Iris pigment epithelial cell (primary cell): ENCODE data around the gene USP6NL.
"Not testable (repeated sequence)": the region's sequence is repeated elsewhere in the genome, so short reads cannot be mapped to it uniquely, and the experiment has no call there.

Source experiments
- DNase-seq: peaks from one replicate; pipeline ENCODE4 v3.0.0-alpha.2; 2011; ENCODE audit warnings: low read depth

The USP6NL gene

DNA sequence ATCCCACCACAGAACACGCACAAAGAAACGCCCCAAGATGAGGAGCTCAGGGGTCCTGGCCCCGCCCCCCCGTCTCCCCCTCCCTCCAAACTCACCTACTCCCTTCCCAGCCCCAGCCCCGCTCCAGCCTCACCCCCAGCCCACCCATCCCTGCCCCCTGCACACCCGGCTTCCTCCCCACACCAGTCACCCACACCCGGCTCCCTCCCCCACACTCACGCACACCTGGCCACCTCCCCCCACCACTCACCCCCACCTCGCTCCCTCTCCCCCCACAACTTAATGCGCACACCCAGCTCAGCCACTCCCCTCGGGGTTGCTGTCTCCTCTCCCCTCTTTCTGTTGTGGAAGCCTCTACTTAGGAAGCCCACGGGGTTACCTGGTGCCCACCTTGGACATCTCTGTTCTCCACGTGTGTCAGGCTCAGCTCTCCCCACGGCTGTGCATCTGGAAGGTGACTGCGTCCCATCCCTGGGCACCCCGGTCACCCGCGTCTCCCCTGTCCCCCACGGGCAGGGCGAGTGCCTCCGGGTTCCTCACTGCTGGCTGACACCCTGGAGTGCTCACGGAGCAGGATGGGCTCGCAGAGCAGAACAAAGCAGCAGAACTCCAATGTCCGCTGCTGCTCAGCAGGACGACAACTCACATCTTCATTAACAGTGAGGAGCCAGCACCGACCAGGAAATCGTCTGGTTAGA, 166.8 kb downstream of the USP6NL start:
- no peak for DNase-seq

GRCh38 chr10:11444155-11444530, 167.3 kb downstream of the USP6NL start:
- DNase-seq, result no peak

DNA sequence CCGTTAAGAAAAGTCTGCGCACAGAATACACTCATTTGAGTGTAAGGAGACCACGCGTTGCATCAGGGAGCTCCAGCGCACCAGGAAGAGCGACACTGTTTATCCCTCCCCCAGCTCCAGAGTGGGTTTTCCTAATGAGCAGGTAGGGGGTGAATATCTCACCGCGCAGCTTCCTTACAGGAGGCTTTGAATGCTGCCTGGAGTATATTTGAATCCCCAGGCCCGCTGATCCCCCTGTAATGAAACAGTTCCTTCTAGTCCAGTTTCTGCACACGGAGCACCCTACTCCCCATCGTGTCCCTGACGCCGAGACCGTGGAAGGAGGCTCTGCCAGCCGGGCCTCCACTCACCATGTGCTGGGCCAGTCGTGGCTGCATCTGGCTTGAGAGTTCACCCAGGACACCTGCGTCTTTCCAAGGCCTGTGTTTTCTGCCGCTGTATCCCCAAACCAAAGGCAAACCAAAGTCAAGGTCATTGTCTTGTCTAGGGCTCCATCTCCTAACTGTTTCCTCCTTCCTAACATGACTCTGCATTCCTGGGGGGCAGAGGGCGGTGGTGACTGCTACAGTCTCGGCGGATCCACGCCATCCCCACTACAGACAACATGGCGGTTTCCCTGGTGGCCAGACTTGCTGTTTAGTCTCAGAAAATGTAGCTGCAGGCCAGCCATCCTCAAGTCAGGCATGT, 167.8 kb downstream of the USP6NL start:
- DNase-seq, result no peak

- DNase-seq, result no peak
Measured at GRCh38 chr10:11442001-11442773, 169.3 kb downstream of the USP6NL start.

GRCh38 chr10:11441151-11441535, 170.3 kb downstream of the USP6NL start:
- no peak for DNase-seq

- DNase-seq, result no peak
Measured at GRCh38 chr10:11440250-11441150, 170.9 kb downstream of the USP6NL start.

DNA sequence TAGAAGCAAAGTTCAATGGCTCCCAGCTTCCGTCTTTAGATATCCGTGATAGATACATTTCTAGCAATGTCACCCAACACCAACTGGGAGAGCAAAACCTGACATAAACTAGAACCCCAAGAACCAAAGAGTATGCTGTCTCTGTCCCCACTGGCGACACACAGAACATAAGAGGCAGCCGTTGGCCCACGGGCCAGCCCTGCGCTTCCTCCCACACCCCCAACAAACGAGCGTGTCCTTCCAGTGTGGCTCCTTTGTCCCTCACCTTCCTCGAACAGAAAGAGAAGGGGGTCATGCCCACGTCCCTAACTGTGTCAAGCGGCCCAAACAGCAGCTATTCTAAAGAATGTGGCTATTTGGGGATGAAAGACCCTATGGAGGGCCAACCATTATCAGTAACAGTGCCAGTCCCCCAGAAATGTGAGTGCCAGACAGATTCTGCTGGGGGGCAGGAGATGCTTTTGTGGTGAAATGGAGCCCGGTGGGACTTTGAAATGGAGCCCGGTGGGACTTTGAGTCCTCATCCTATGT, 171.9 kb downstream of the USP6NL start:
- no peak for DNase-seq

GRCh38 chr10:11437391-11438142, 173.9 kb downstream of the USP6NL start:
- DNase-seq, result no peak

DNA sequence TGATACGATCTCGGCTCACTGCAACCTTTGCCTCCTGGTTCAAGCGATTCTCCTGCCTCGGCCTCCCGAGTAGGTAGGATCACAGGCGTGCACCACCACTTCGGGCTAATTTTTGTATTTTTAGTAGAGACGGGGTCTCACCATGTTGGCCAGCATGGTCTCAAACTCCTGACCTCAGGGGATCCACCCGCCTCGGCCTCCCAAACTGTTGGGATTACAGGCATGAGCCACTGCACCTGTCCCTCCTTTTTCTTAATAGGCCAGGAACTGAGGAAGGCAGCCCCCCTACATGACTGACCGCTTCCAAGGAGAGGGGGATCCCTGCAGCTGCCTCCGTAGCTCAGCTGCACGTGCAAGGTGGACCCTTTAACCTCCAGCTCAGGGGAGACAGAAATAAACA, 175.0 kb downstream of the USP6NL start:
- DNase-seq, result not testable (repeated sequence)

DNA sequence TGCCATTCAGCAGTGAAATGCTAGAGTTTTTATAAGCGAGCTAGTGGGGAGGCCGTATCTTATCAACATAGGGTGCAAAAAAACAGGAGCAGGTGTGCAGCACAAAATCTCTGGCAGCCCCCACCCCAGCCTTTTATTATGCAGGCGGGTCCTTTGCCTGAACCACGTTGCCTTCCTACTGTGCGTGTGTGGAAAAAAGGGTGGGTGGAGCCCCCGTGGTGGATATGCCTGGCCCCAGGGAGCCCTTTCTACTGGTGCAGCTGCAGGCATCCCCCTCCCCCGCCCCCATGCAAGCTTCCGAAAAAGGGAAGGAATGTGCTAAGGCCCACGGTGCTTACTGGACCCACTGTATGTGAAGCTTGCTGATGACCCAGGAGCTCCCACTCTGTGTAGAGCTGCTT, 175.9 kb downstream of the USP6NL start:
- DNase-seq, result no peak

DNA sequence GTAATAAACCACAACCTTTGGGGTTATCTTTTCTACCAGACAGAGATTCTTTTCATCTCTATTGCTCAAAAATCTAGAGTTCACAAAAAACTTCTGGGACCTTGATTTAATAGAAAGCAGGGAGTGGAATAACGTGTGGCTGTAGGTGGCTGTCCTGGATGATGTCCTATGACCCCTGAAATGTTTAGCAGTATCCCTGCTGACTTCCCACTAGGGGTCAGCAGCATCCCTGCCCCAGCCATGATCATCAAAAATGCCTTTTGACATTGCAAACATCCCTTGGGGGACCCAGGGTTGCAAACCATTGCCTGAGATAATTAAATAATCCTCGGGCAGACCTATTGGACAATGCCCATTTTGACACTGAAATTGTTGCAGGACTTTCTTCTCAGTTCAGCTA, 177.1 kb downstream of the USP6NL start:
- DNase-seq, result no peak

DNA sequence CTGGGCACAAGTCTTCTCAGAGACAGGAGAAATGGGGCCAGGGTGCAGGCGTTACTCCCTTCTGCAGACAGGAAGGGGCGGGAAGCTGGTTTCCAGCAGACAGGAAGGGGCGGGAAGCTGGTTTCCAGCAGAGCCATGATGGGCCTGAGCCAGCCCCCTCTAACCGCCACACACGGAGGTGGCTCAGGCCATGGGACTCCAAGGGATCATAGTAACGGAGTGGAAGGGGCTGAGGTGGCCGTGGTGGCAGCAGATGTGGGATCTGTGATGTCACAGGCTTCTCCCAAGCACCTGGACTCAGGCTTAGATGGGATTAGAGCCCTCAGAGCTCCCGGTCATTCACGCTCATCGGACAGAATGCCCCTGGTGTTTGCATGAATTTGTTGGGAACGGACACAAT, 177.8 kb downstream of the USP6NL start:
- no peak for DNase-seq

DNA sequence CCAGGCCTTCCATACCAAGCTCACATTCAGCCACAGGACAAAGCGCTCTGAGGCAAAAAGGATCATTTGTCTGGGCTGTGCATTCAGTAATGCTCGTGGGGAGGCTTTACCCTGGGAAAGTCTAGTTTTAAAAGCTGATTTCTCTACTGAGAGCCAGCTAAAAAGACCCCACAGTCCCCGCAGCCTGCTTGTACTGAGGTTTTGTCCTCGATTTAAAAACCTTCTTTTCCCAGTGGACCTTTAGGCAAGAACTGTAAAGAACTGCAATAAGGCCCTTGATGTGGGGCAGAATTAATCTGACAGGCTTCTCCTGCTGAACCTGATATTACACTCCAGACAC, 180.3 kb downstream of the USP6NL start:
- no peak for DNase-seq

DNA sequence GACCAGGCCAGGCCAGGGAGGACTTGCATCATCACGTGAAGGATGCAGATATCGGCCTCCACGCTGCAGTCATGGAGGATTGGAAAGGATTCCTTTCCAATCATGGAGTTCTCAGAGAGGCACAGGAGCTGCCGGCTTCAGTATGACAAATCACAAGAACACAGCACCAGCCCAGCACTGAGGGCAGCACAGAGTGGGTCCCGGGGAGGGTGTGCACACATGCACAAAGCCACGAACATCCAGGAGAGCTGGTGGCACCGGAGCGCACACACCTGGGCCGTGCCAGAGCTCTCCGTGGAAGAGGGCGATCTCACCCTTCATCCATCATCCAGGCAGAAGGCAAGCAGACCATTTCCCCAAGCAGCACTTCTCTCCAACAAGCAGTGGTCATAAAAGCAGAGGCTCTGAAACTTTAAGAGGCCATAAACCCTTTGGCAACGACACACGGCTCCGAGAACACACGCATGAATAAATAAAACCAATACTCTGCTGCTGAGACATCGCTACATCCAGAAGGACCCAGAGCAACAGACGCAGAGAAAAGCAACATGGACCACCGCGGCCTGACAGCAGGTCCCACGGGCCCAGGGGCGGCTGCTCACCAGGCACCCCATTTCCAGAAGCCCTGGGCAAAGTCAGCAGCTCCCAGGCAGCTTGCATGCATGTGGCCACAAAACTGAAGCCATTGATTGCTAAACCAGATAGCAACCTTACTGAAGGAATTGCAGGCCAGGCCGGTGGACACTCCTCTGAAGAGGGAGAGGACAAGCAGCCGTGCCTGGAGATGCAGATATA, 180.8 kb downstream of the USP6NL start:
- DNase-seq, result no peak

DNA sequence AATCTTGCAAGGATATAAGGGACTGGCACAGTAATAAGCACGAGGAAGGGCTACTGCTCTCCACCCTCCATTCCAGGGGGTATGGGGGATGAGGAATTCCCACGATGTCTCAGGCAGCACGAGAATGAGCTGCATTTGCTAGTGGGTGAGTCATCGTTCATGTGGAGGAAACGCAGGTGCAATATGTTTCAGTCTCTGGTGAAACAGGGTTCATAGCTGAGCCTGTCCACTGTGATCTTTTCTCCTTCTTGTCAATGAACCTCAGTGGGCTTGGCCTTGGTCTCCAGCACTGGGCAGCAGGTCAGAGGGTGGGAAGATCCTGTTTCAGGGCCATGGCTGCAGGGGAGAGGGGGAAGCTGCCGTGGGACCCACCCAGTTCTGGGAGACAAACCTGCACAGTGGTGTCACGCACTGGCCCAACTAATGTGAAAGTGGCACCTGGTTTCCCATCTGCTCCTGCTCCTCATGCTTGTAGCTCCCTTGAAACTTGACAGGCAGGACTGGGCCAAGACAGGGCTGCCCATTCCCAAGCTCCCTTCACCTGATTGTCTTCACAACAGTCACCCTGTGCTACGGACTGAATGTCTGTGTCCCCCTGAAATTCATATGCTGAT, 181.9 kb downstream of the USP6NL start:
- DNase-seq, result peak; percentile 18

GRCh38 chr10:11425676-11426075, 185.8 kb downstream of the USP6NL start:
- no peak for DNase-seq

- DNase-seq, result no peak
Measured at GRCh38 chr10:11425296-11425610, 186.2 kb downstream of the USP6NL start.

- peak; percentile 70 for DNase-seq
Measured at GRCh38 chr10:11424456-11425295, 186.8 kb downstream of the USP6NL start.

- DNase-seq, result no peak
Measured at GRCh38 chr10:11416974-11417373, 194.5 kb downstream of the USP6NL start.
